K562 (cell line): ENCODE results near the gene NT5C1B. TPM values are rescaled to one million over a fixed set of nuclear protein-coding genes. Genes with fewer than 3 reads are reported as not detected.

ENCODE experiments used
- ATAC-seq: fragments of 200-7000 bp; cut with Tn5 transposase; 3 replicates; pipeline ENCODE4 v1.9.1; 2020; ENCODE audit warnings: moderate library complexity
- BruUV-seq: library from RNA; stranded (reverse); fragments of 400-500 nt; replicated peaks from 2 replicates; lab custom pipeline; 2021; lab: Mats Ljungman, UMichigan
- CTCF ChIA-PET: fragments of 300-600 bp; formaldehyde crosslinking; extraction: SDS; loops from one replicate; lab custom pipeline; 2021; ENCODE audit warnings: low intra/inter-chr PET ratio; lab: Yijun Ruan, JAX
- POLR2A ChIA-PET: fragments of 300-600, 350-650 bp; sonication (Branson Sonifier 250); formaldehyde crosslinking; extraction: SDS; loops from one replicate; lab custom pipeline; 2021; ENCODE audit warnings: antibody characterized with exemption, inconsistent platforms; lab: Yijun Ruan, JAX
- DNase-seq, 4 experiments: peaks; one replicate each; pipeline versions ENCODE4 v3.0.0 to v3.0.0-alpha.2; 2011 to 2018; ENCODE audit warnings: low spot score in 3 of 4, mixed read lengths in 3 of 4; ENCODE audit errors: extremely low read depth in 1 of 4
- FAIRE-seq: peaks from 2 replicates; lab custom pipeline; 2011; peaks lifted over from hg19 to GRCh38; lab: Jason Lieb, UNC
- H2AFZ ChIP-seq: 2 replicates; pipeline ENCODE4 v1.6.0; 2011; ENCODE audit warnings: low read depth, low read length, control low read depth, inconsistent platforms
- H3K27ac ChIP-seq: fragments of 200-600 bp; 3 replicates; pipeline ENCODE4 v1.8.0; 2011; ENCODE audit warnings: low read depth, mild to moderate bottlenecking, control low read depth, inconsistent platforms, low read length, moderate library complexity, mixed read lengths; ENCODE audit errors: extremely low read depth
- H3K27me3 ChIP-seq, 2 experiments: fragments of 300-600 bp in 1 of 2; 2 replicates in 1 of 2; 3 replicates in 1 of 2; pipeline versions ENCODE4 v1.6.0 to v1.8.0; 2011; ENCODE audit warnings: inconsistent platforms in 2 of 2, low read length in 2 of 2, mild to moderate bottlenecking in 1 of 2, mixed read lengths in 1 of 2, moderate library complexity in 1 of 2; ENCODE audit not compliant: control insufficient read depth in 2 of 2, insufficient read depth in 2 of 2
- H3K36me3 ChIP-seq: fragments of 300-600 bp; 3 replicates; pipeline ENCODE4 v1.8.0; 2011; ENCODE audit warnings: mild to moderate bottlenecking, low read length, inconsistent platforms; ENCODE audit not compliant: control insufficient read depth, insufficient read depth
- H3K4me1 ChIP-seq, 2 experiments: fragments of 200-600 bp in 1 of 2; replicated peaks in 1 of 2; 2 replicates in 1 of 2; 3 replicates in 1 of 2; pipeline versions ENCODE4 v1.5.1 to v1.8.0; 2011; ENCODE audit warnings: inconsistent platforms in 2 of 2, low read length in 2 of 2, mild to moderate bottlenecking in 1 of 2, mixed read lengths in 1 of 2, moderate library complexity in 1 of 2; ENCODE audit not compliant: control insufficient read depth in 2 of 2, insufficient read depth in 2 of 2
- H3K4me2 ChIP-seq: 2 replicates; pipeline ENCODE4 v1.6.1; 2011; ENCODE audit warnings: low read length, control low read depth, inconsistent platforms, mixed read lengths; ENCODE audit not compliant: insufficient read depth
- H3K4me3 ChIP-seq: fragments of 200-600 bp; sonication (generic), shearing (Covaris generic); 2 replicates; pipeline ENCODE4 v1.5.1; 2016; ENCODE audit warnings: control low read depth, inconsistent platforms
- H3K79me2 ChIP-seq: fragments of 200-600 bp; 3 replicates; pipeline ENCODE4 v1.8.0; 2011; ENCODE audit warnings: low read length, inconsistent platforms; ENCODE audit not compliant: control insufficient read depth, insufficient read depth
- H3K9ac ChIP-seq, 2 experiments: 2 replicates each; pipeline versions ENCODE4 v1.6.0 to v1.6.1; 2011; ENCODE audit warnings: low read depth in 2 of 2, low read length in 2 of 2, control low read depth in 1 of 2, inconsistent platforms in 1 of 2, mild to moderate bottlenecking in 1 of 2, mixed read lengths in 1 of 2; ENCODE audit not compliant: insufficient read depth in 1 of 2
- H3K9me1 ChIP-seq: one replicate; pipeline ENCODE4 v1.6.0; 2011; ENCODE audit warnings: inconsistent platforms, mild to moderate bottlenecking, low read length, moderate library complexity; ENCODE audit not compliant: control insufficient read depth, insufficient read depth
- H3K9me3 ChIP-seq: replicated peaks from 2 replicates; pipeline ENCODE4 v1.5.1; 2011; ENCODE audit warnings: low read depth, low read length, inconsistent platforms; ENCODE audit not compliant: control insufficient read depth, insufficient read depth
- H4K20me1 ChIP-seq: replicated peaks from 2 replicates; pipeline ENCODE4 v1.6.1; 2011; ENCODE audit warnings: low read length, inconsistent platforms, mixed read lengths; ENCODE audit not compliant: control insufficient read depth, insufficient read depth
- ARID2 ChIP-seq: fragments of 450-650 bp; IDR thresholded peaks from 2 replicates; pipeline ENCODE4 v1.6.1; 2017; ENCODE audit warnings: antibody characterized with exemption, mild to moderate bottlenecking
- CREM ChIP-seq: IDR thresholded peaks from 2 replicates; pipeline ENCODE4 v1.6.1; 2014; ENCODE audit warnings: antibody characterized with exemption, low read depth
- CTCF ChIP-seq, 3 experiments: IDR thresholded peaks in 2 of 3; conservative IDR thresholded peaks in 1 of 3; 2 replicates each; pipeline ENCODE4 v1.5.1; 2011 to 2012; ENCODE audit warnings: low read length in 3 of 3, mild to moderate bottlenecking in 3 of 3, control low read depth in 2 of 3, improper control_type of control experiment in 1 of 3, inconsistent platforms in 1 of 3, low read depth in 1 of 3, mixed read lengths in 1 of 3, moderate library complexity in 1 of 3; ENCODE audit not compliant: insufficient read depth in 2 of 3
- GTF2F1 ChIP-seq: IDR thresholded peaks from 2 replicates; pipeline ENCODE4 v1.6.1; 2011; ENCODE audit warnings: low read depth, low read length, improper control_type of control experiment
- MCM2 ChIP-seq: fragments of 450-650 bp; IDR thresholded peaks from 2 replicates; pipeline ENCODE4 v1.6.1; 2017; ENCODE audit warnings: low read depth, mild to moderate bottlenecking
- MEF2A ChIP-seq: IDR thresholded peaks from 2 replicates; pipeline ENCODE4 v1.6.1; 2011; ENCODE audit warnings: low read depth, mild to moderate bottlenecking, low read length, moderate library complexity; ENCODE audit not compliant: control insufficient read depth
- NCOA1 ChIP-seq: fragments of 450-650 bp; IDR thresholded peaks from 2 replicates; pipeline ENCODE4 v1.6.1; 2016; ENCODE audit warnings: low read depth
- PHF20 ChIP-seq: fragments of 450-650 bp; IDR thresholded peaks from 2 replicates; pipeline ENCODE4 v1.6.1; 2018; ENCODE audit not compliant: partially characterized antibody
- PHTF2 ChIP-seq: fragments of 250-450 bp; sonication (Bioruptor Pico); IDR thresholded peaks from 2 replicates; pipeline ENCODE4 v1.5.0; 2021; ENCODE audit warnings: mild to moderate bottlenecking
- RAD21 ChIP-seq, 2 experiments: fragments of 250-450 bp in 1 of 2; fragments of 450-650 bp in 1 of 2; sonication (Bioruptor Pico) in 1 of 2; formaldehyde crosslinking in 1 of 2; IDR thresholded peaks in 1 of 2; conservative IDR thresholded peaks in 1 of 2; 2 replicates each; pipeline versions ENCODE4 v1.4.0 to v1.8.0; 2020 to 2022; ENCODE audit warnings: mild to moderate bottlenecking in 2 of 2, moderate library complexity in 1 of 2
- RBM14 ChIP-seq: fragments of 200-400 bp; formaldehyde crosslinking; IDR thresholded peaks from 2 replicates; pipeline ENCODE4 v1.6.1; 2018; ENCODE audit warnings: low read depth, mild to moderate bottlenecking, low read length, moderate library complexity, borderline replicate concordance; ENCODE audit not compliant: insufficient read depth
- RUNX1 ChIP-seq: sonication (generic); IDR thresholded peaks from 2 replicates; pipeline ENCODE4 v1.6.1; 2016; ENCODE audit warnings: antibody characterized with exemption, low read depth
- TEAD1 ChIP-seq, 2 experiments: fragments of 450-650 bp in 1 of 2; sonication (generic) in 1 of 2; formaldehyde crosslinking; IDR thresholded peaks; 2 replicates each; pipeline versions ENCODE4 v1.4.0 to v1.8.0; 2020 to 2022; ENCODE audit warnings: mild to moderate bottlenecking in 2 of 2, missing genetic modification reagents in 1 of 2
- ZHX1 ChIP-seq: fragments of 150-350 bp; conservative IDR thresholded peaks from 2 replicates; pipeline ENCODE4 v1.6.1; 2014; ENCODE audit warnings: low read length
- ZNF224 ChIP-seq: sonication (generic); formaldehyde crosslinking; IDR thresholded peaks from 2 replicates; pipeline ENCODE4 v1.8.0; 2022; ENCODE audit warnings: mild to moderate bottlenecking, missing genetic modification reagents
- ZNF583 ChIP-seq: fragments of 250-450 bp; sonication (Bioruptor Pico); IDR thresholded peaks from 2 replicates; pipeline ENCODE4 v1.4.0; 2020
- WGBS: fragments of 100-300 bp; shearing (Covaris generic); methylation state at CpG from one replicate; pipeline ENCODE4 v1.1.6; 2016; ENCODE audit warnings: low coverage, mixed read lengths; ENCODE audit not compliant: insufficient coverage; ENCODE audit errors: missing lambda C conversion rate; 5-methylcytosine and 5-hydroxymethylcytosine counted together
- in situ Hi-C: fragments of 300-500 bp; cut with MboI; formaldehyde crosslinking; loops from 4 replicates; pipeline ENCODE4 v1.15.0; 2018; ENCODE audit warnings: inconsistent platforms, mixed read lengths
- intact Hi-C: fragments of 100-400 bp; cut with micrococcal nuclease; formaldehyde crosslinking; loops from 2 replicates; pipeline ENCODE4 v1.14.2; 2022
- polyA plus RNA-seq, 8 experiments: library from polyadenylated mRNA; depleted of rRNA in 4 of 8; stranded (reverse) in 5 of 8; unstranded in 3 of 8; fragments of >200 nt; fragmentation: Nextera tagmentation in 2 of 8; fragmentation: Illumina TruSeq in 1 of 8; extraction: Ambion mirVana in 2 of 8; extraction: Trizol in 1 of 8; gene quantifications; 2 replicates each; pipeline versions ENCODE4 v1.2.1 to v1.2.3, GENCODE V29; 2011 to 2014; ENCODE audit warnings: inconsistent platforms in 1 of 8, missing spikeins in 1 of 8
- total RNA-seq, 7 experiments: library from RNA; depleted of rRNA in 6 of 7; stranded (reverse); fragments of >200 nt in 6 of 7; fragmentation: Illumina TruSeq in 2 of 7; extraction: Trizol in 2 of 7; gene quantifications; 2 replicates each; pipeline versions ENCODE4 v1.2.1 to v1.2.3, GENCODE V29; 2011 to 2021; ENCODE audit warnings: low replicate concordance in 1 of 7

NT5C1B gene
- total and polyA plus RNA-seq, 9 of the 15 experiments (the other 6 are each of a cell fraction or from before 2014, with no cell fraction given) = 0.07 TPM; not detected in 8

DNA sequence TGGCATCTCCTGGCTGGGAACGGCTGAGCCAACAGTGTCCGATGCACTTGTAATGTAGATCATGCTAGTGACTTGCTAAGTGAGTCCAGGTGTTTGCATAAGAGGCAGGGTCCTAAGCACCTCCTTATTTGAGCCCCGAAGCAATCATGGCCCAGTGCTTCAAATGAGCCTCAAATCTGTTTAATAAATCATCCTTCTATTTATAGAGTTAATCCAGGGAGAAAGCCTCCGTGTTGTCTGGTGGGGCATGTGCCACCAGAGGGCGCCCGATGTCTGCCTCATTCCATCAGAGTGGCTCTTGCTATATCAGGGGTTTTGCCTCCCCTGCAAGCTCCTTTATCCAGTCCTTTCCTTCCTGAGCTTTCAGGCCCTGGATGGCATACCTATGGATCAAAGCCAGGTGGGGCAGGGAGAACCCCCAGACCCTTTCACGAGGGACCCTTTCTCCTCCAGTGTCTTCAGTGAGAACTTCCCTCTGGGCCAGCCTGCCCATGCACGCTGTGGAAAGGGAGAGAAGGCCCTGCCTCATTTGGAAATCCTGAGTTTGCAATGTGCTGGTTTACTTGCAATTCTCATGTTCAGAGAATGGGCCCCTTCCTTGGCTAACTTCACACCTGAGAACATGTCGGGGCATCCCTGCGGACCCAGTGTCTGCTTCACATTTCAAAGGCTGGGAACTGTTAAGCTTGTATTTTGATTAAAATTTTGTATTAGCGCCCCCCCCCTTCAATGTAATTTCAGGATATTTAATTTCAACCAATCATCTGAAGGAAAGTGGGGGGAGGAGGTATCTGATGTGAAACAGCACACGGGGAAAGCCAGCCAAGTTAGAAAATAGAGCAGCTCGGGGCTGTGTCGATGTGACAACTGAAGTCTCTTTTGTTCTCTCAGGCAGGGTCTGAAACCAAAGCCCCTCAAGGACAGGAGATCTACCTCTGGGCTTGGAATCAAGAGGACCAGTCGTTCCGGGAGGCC, 68.6 kb downstream of the NT5C1B start:
- peak; percentile 81 for FAIRE-seq
- Histone ChIP-seq H3K4me2 (no peak overlapping the region), H3K4me1 (0 out of 5 replicates have a peak, but pooled peaks cover 0 to 2% of the 10 kb centered on the region in 2 experiments), H3K27me3 (peaks cover 0 to 6% of the 10 kb centered on the region in 2 experiments; a peak in 2 of 5 replicates), H4K20me1 (no peaks in the 10 kb centered on the region; the same call in 1 of the 2 replicates), H3K4me3 (no peak overlapping the region), H3K79me2 (no peaks in the 10 kb centered on the region), H3K27ac (no peak overlapping the region), H3K9me1 (no peaks in the 10 kb centered on the region), H2AFZ (no peak overlapping the region), H3K9me3 (no peaks in the 10 kb centered on the region), H3K36me3 (no peaks in the 10 kb centered on the region), H3K9ac (no peak overlapping the region)
- intact Hi-C loops = loop anchor here (1.0 to 5.0 kb wide), 5 partner anchors 83 to 1342 kb away; no protein-coding TSS in a partner anchor
- WGBS = 18% methylated on average over 15 of the region's 16 CpGs
- no TSS peak for BruUV-seq
- peak; percentile 97 for ATAC-seq
- CTCF ChIA-PET = interaction anchor here (0.6 to 4.5 kb wide), 4 partner anchors 93 to 1341 kb away, joined by 3 to 18 read pairs (median 6); no protein-coding TSS in a partner anchor
- DNase-seq = peak; percentile 71 to 77 (median 75)
- in situ Hi-C loops = loop anchor here (5.0 kb wide), 1 partner anchor 1342 kb away; no protein-coding TSS in a partner anchor
- POLR2A ChIA-PET = interaction anchor here (0.7 kb wide), 1 partner anchor 12 kb away, joined by 4 read pairs; no protein-coding TSS in a partner anchor
- TF ChIP-seq CTCF (IDR thresholded peaks at IDR 0.05 in 2 of 3, conservative IDR thresholded peaks at IDR 0.05 in 1 of 3; ENCODE audit: insufficient read depth in 2 of 3, low read depth in 1 of 3, low read length in 3 of 3) (peak; percentile 77 to 87 (median 85)), RUNX1 (no peak), NCOA1 (no peak), CREM (no peak), ZHX1 (no peak), PHTF2 (CRISPR knock-in tag) (no peak), MEF2A (peak; percentile 65; the same call in 1 of the 2 replicates), PHF20 (no peak), GTF2F1 (no peak), ZNF583 (CRISPR knock-in tag) (no peak), TEAD1 (CRISPR knock-in tag; IDR thresholded peaks at IDR 0.05) (0 out of 4 replicates have a peak, but pooled peaks of 1 of the 2 experiments have one; percentile 21), MCM2 (no peak), RAD21 (CRISPR knock-in tag; conservative IDR thresholded peaks at IDR 0.05 in 1 of 2, IDR thresholded peaks at IDR 0.05 in 1 of 2) (peak; percentile 88 to 91), ARID2 (peak; percentile 75), ZNF224 (CRISPR knock-in tag) (no peak), RBM14 (no peak)
